RKO (cell line): ENCODE results near the gene RNF223.
A peak's percentile ranks its signal among the peaks of the same experiment; 100 is the strongest.

Source experiments
- DNase-seq: peaks from one replicate; pipeline ENCODE4 v3.0.0-alpha.2; 2016; ENCODE audit warnings: low spot score

Gene RNF223

DNA sequence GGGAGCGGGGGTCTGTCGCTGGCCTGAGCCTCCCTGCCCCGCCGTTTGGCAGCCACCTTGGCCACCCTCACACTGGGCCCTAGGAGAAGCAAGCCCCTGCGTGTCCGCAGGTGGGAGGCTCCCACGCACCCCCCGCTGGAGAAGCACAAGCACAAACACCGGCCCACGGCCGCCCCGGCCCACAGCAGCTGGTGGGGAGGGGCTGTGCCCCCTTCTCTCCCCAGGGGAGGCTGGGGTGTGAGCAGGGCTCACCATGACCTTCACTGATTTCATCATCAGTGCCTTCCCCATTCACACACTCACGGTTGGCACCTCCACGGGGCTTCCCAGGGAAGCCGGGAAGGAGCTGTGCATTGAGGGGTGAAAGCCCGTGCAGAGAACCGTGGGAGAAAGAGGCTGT is 46.3 kb downstream of the RNF223 start:
- DNase-seq, result no peak

GRCh38 chr1:1026599-1027413 is 47.3 kb downstream of the RNF223 start:
- DNase-seq, result no peak

DNA sequence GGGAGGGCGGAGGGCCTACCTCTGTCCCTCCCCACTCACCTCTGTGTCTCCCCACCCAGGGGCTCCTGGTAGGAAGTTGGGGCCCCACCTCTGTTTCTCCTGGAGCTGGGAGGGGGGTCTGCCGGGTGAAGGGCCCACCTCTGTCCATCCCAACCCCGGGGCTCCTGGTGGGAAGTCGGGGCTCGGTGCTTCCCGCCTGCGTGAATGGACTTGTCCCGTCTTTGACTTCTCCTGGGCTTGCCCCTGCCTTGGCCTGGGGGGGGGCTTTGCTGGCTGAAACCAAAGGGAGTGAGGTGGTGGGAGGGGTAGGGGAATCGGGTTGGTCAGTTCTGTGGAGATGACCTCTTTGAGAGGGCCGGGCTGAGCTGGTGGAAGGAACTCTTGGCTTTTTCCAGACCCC is 48.4 kb downstream of the RNF223 start:
- DNase-seq, result no peak

DNA sequence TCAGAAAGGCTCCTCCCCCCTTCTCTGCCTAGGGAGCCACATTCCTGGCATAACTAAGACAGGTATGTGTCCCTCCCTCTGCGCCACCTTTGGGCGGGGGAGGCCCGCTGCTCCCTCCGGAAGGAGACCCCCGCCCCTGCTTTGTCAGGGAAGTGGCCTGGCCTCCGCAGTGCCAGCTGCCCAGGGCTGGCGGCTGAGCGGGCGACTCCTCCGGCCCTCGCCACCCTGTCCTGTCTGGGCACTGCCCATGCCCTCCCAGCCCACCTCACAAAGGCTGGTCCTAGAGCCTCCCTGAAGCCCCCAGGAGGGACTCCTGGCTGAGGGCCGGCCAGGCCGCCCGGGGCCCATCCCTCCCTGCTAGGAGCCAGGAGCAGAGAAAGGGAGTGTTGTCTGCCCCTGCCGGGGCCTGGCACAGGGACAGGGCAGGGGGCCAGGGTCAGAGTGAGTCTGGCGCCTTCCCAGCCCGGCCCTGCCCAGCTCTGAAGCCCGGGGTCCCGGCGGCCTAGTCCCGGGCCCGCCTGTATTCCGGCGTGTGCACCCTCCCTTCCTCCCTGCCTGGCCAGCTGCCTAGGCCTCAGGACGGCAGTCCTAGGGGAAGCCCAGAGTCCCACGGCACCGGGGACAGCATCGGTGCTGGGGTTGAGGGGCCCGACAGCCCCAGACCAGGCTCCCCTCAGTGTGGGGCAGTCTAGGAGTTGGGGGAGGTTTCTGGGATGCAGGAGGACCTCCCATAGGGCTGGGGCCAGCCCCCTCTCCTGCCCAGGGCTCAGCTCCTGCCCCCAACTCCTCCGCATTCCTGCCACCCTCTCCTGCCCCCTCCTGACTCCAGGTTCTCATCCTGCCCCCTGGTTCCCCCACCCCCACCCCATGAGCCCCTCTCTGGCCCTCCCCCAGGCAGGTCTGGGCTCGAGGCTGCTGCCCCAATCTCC is 49.1 kb downstream of the RNF223 start:
- DNase-seq, result no peak

DNA sequence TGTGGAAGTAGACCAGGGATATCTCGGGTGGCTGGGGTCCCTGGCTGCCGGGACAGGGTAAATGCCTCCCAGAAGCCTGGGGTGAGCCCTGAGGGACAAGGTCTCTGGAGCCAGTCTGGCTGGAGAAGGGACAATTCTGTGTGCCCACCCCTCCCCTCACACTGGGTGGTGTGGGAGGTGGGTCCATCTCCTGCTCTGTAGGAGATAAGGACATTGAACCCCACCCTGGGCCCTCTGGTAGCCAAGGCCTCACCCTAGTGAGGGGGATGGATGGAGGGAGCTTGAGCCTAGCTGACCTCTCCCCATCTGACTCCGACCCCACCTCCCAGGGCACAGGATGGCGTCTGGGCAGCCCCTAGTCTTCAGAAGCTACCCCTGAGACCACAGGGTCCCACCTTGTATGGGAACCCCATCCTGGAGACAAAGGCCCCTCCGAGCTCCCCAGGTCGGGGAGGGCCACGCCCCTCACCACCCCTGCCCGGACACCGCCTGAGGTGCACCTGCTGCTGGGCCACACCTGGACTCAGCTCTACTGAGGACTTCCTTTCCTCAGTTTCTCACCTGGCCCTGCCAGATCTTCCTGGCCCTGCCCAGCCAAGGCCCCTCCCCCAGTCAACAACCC is 49.8 kb downstream of the RNF223 start:
- no peak for DNase-seq

DNA sequence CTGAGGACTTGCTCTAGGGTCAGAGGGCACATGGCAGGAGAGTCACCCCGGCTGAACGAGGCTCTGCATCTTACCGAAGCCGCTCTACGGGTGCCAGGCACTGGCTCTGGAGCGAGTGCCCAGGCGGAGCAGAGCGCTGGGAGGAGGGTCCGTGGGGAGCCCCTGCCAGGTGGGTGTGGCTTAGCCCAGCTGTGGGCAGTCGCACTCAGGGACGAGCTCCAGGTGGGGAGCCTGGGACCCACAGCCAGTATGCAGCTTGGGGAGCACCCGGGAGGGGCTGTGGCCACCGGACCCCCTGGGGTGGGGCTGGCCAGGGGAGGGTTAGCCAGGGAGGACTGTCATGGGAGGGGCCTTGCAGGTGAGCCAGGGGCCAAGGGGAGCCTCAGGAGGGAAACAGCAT is 50.4 kb downstream of the RNF223 start:
- no peak for DNase-seq

DNA sequence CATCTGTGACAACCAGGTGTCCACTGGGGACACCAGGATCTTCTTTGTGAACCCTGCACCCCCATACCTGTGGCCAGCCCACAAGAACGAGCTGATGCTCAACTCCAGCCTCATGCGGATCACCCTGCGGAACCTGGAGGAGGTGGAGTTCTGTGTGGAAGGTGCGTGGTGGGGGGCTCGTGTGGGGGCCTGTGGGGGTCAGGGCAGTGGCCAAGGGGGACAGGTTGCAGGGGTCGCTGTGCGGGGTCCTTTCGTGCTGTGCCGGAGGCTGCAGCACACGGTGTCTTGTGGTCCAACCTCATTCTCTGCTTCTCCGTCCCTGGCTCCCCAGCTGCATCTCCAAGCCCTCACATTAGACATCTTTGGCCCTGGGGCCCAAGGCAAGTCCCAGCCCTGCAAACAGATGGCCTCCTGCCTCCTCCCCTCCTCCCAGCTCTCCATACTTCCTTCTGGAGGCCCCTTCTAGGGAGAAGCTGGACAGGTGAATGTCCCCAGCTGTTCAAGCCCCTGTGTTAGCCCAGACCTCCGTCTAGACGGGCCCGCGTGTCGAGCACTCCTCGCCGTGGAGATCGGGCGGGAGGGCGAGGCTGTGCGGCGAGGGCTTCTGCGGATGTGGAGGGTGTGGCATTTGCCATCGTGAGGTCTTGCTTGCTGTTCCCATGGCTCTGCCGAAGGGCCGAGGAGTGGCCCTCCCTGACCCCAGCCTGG is 51.6 kb downstream of the RNF223 start:
- DNase-seq, result no peak

DNA sequence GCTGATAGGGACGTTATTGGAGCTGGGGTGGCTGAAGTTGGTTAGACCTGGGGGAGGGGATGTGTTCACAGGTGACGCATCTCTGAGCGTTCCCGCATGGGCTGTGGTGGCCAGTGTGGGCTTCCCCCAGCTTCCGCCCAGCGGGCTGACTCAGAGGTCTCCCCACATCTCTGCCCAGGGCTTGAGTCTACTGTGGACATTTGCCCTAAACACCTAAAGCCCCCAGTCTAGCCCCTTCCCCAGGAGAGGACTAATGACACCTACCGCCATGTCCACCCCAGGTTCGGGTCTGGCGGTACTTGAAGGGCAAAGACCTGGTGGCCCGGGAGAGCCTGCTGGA is 52.2 kb downstream of the RNF223 start:
- peak; percentile 76 for DNase-seq

- DNase-seq, result peak; percentile 68
These were observed 52.8 kb downstream of the RNF223 start for GRCh38 chr1:1021010-1021919.
